DMS 273 treated with DMSO at 0.1 percent for 48 hours (cell line): Measurements from ENCODE around the gene PNPLA5.

Experiments used
- DNase-seq: peaks from one replicate; lab custom pipeline; 2025; lab: John Stamatoyannopoulos, UW

Gene PNPLA5

GRCh38 chr22:43901976-43902643, 10.3 kb upstream of the PNPLA5 start:
- no peak for DNase-seq

GRCh38 chr22:43900206-43900605, 8.4 kb upstream of the PNPLA5 start:
- no peak for DNase-seq

GRCh38 chr22:43897751-43898261, 6.0 kb upstream of the PNPLA5 start:
- DNase-seq, result no peak

GRCh38 chr22:43895986-43896645, 4.3 kb upstream of the PNPLA5 start:
- no peak for DNase-seq

- no peak for DNase-seq
These were observed 2.3 kb upstream of the PNPLA5 start for GRCh38 chr22:43894122-43894521.

GRCh38 chr22:43893266-43893665, 1.5 kb upstream of the PNPLA5 start:
- no peak for DNase-seq

- no peak for DNase-seq
These were observed 526 bp upstream of the PNPLA5 start for GRCh38 chr22:43892183-43892894.

GRCh38 chr22:43890901-43891331, 897 bp downstream of the PNPLA5 start:
- no peak for DNase-seq

GRCh38 chr22:43889860-43890253, 2.0 kb downstream of the PNPLA5 start:
- DNase-seq, result no peak

- DNase-seq, result no peak
These were observed 2.5 kb downstream of the PNPLA5 start for GRCh38 chr22:43889201-43889859.

- DNase-seq, result no peak
These were observed 3.1 kb downstream of the PNPLA5 start for GRCh38 chr22:43888740-43889139.

- no peak for DNase-seq
These were observed 4.4 kb downstream of the PNPLA5 start for GRCh38 chr22:43887391-43887790.

- DNase-seq, result no peak
These were observed 5.6 kb downstream of the PNPLA5 start for GRCh38 chr22:43886231-43886630.

GRCh38 chr22:43885786-43886185, 6.0 kb downstream of the PNPLA5 start:
- DNase-seq, result no peak

- no peak for DNase-seq
These were observed 6.5 kb downstream of the PNPLA5 start for GRCh38 chr22:43885319-43885671.

GRCh38 chr22:43884600-43885318, 7.1 kb downstream of the PNPLA5 start:
- DNase-seq, result no peak

- DNase-seq, result no peak
These were observed 7.9 kb downstream of the PNPLA5 start for GRCh38 chr22:43883719-43884415.

GRCh38 chr22:43883012-43883661, 8.7 kb downstream of the PNPLA5 start:
- DNase-seq, result peak; percentile 26

GRCh38 chr22:43882122-43882767, 9.6 kb downstream of the PNPLA5 start:
- no peak for DNase-seq
